Suprapubic skin (tissue), 4 donors: ENCODE measurements around the gene CNOT2. TPM values are rescaled to one million over a fixed set of nuclear protein-coding genes. Genes with fewer than 3 reads are reported as not detected.

ENCODE experiments used
- DNase-seq, 2 donors: peaks; one replicate each; pipeline ENCODE4 v3.0.0-alpha.2; 2019; ENCODE audit warnings: low spot score in 2 of 2
- H3K27ac ChIP-seq: fragments of 200-600 bp; sonication (generic); one replicate; pipeline ENCODE4 v1.5.1; 2019
- H3K27me3 ChIP-seq: fragments of 200-600 bp; sonication (generic); one replicate; pipeline ENCODE4 v1.5.1; 2019
- H3K36me3 ChIP-seq: fragments of 200-600 bp; sonication (generic); one replicate; pipeline ENCODE4 v1.5.1; 2019
- H3K4me1 ChIP-seq: fragments of 200-600 bp; sonication (generic); one replicate; pipeline ENCODE4 v1.5.1; 2019
- H3K4me3 ChIP-seq: fragments of 200-600 bp; sonication (generic); one replicate; pipeline ENCODE4 v1.5.1; 2019; ENCODE audit warnings: mild to moderate bottlenecking
- H3K9me3 ChIP-seq: fragments of 200-600 bp; sonication (generic); one replicate; pipeline ENCODE4 v1.5.1; 2019
- EP300 ChIP-seq: sonication (generic); formaldehyde crosslinking; IDR thresholded peaks from one replicate; pipeline ENCODE4 v1.6.1; 2017; ENCODE audit warnings: antibody characterized with exemption
- POLR2A ChIP-seq, 2 donors: fragments of 450-650 bp; IDR thresholded peaks; one replicate each; pipeline ENCODE4 v1.6.1; 2017; ENCODE audit warnings: antibody characterized with exemption in 2 of 2, mild to moderate bottlenecking in 2 of 2, moderate library complexity in 2 of 2
- POLR2AphosphoS5 ChIP-seq, 3 donors: sonication (generic); formaldehyde crosslinking; IDR thresholded peaks; one replicate each; pipeline ENCODE4 v1.6.1; 2017; ENCODE audit warnings: antibody characterized with exemption in 3 of 3
- WGBS: methylation state at CpG from one replicate; pipeline ENCODE4 v1.1.5; 2018; 5-methylcytosine and 5-hydroxymethylcytosine counted together
- total RNA-seq, 4 donors: library from RNA; depleted of rRNA; stranded (reverse); fragments of >200 nt; gene quantifications; one replicate each; pipeline ENCODE4 v1.1.0, GENCODE V29; 2016
- TF ChIP-seq, protein P1 (sequence below), 2 donors: fragments of 200-600 bp in 1 of 2; fragments of 450-650 bp in 1 of 2; sonication (generic) in 1 of 2; IDR thresholded peaks; one replicate each; pipeline ENCODE4 v1.5.1; 2016 to 2019; ENCODE audit warnings: antibody characterized with exemption in 2 of 2, mild to moderate bottlenecking in 1 of 2, moderate library complexity in 1 of 2

Gene CNOT2
- total RNA-seq, 4 donors from 2014 or later = 135 to 259 (median 152) TPM

GRCh38 chr12:70393787-70394499 is 150.7 kb downstream of the CNOT2 start:
- no peak for DNase-seq
- H3K27ac ChIP-seq = no peak overlapping the region
- H3K27me3 ChIP-seq = no peaks in the 10 kb centered on the region
- no peak overlapping the region for H3K4me3 ChIP-seq
- no peaks in the 10 kb centered on the region for H3K36me3 ChIP-seq
- 49% methylated on average over 2 of the region's 2 CpGs for WGBS
- peaks cover 6% of the 10 kb centered on the region for H3K9me3 ChIP-seq
- H3K4me1 ChIP-seq = no peaks in the 10 kb centered on the region
- TF ChIP-seq POLR2A (IDR thresholded peaks at IDR 0.05) (no peak), POLR2AphosphoS5 (IDR thresholded peaks at IDR 0.05) (no peak), EP300 (no peak)
- TF ChIP-seq, protein P1, sequence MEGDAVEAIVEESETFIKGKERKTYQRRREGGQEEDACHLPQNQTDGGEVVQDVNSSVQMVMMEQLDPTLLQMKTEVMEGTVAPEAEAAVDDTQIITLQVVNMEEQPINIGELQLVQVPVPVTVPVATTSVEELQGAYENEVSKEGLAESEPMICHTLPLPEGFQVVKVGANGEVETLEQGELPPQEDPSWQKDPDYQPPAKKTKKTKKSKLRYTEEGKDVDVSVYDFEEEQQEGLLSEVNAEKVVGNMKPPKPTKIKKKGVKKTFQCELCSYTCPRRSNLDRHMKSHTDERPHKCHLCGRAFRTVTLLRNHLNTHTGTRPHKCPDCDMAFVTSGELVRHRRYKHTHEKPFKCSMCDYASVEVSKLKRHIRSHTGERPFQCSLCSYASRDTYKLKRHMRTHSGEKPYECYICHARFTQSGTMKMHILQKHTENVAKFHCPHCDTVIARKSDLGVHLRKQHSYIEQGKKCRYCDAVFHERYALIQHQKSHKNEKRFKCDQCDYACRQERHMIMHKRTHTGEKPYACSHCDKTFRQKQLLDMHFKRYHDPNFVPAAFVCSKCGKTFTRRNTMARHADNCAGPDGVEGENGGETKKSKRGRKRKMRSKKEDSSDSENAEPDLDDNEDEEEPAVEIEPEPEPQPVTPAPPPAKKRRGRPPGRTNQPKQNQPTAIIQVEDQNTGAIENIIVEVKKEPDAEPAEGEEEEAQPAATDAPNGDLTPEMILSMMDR (IDR thresholded peaks at IDR 0.05) = no peak

DNA sequence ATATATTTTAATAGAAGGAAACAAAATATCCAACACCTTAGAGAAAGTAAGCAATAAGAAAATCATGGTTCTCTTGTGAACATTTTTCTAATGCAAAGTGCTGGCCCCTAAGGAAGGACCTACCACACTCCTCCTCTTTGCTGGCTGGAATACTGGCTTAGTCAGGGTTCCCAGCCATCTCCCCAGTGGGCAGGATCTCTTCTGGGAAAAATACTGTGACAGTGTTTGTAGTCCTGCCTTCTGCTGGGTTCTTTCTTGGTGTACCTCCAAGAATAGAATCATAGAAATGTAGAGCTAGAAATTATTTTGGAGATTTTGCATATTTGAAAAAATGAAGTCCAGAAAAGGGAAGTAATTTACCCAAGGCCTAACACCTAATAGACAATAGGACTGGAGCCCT is 154.8 kb downstream of the CNOT2 start:
- TF ChIP-seq POLR2AphosphoS5 (IDR thresholded peaks at IDR 0.05) (no peak), EP300 (no peak), POLR2A (IDR thresholded peaks at IDR 0.05) (no peak)
- TF ChIP-seq, protein P1 (IDR thresholded peaks at IDR 0.05) = no peak
- no peak for DNase-seq
- H3K27me3 ChIP-seq = no peaks in the 10 kb centered on the region

DNA sequence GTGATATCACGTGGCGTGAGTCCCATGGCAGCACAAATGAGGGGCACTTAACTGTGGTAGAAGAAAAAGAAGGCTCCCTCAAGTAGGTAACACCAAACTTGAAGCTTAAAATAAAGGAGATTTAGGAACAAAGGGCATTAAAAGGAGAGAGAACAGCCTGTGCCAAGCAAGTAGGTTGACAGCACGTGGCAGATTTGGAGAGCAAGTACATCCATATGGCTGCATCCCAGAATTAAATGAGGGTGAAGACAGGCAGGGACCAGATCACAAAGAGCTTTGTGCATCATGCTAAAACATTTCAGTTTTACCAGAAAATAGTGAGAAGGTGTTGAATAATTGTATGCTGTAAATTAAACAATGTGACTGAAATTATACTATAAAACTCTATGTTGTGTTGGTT is 155.6 kb downstream of the CNOT2 start:
- WGBS = 77% methylated on average over 3 of the region's 3 CpGs

More for the DNA sequence above, 154.8 kb downstream of the CNOT2 start:
- Histone ChIP-seq H3K4me1 (no peaks in the 10 kb centered on the region), H3K4me3 (no peak overlapping the region), H3K27ac (no peak overlapping the region), H3K9me3 (no peaks in the 10 kb centered on the region), H3K36me3 (no peaks in the 10 kb centered on the region)

DNA sequence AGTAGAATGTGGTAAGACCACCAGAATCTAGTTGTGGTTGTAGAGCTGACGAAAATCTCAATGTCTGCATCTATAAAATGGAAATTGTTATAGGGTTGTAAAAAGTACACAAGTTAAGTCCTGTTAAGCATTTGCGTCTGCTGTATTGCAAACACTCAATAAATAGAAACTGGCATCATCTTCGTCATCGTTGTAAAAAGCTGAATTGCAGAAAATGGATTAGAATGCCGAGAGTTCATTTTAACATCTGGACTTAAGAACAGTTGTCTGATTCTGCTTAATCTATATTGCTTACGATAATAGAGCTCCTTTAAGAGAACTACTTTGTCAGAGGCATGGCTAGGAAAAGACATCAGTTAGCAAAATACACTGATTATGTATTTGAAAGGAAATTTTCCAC is 156.1 kb downstream of the CNOT2 start:
- H3K4me3 ChIP-seq = no peak overlapping the region
- WGBS = 61% methylated on average over 6 of the region's 6 CpGs
- no peaks in the 10 kb centered on the region for H3K36me3 ChIP-seq
- DNase-seq = no peak
- no peak for TF ChIP-seq POLR2AphosphoS5 (IDR thresholded peaks at IDR 0.05)
- TF ChIP-seq, protein P1 (IDR thresholded peaks at IDR 0.05) = no peak
- TF ChIP-seq POLR2A (IDR thresholded peaks at IDR 0.05) = no peak
- TF ChIP-seq EP300 = no peak
- H3K27me3 ChIP-seq = no peaks in the 10 kb centered on the region
- H3K9me3 ChIP-seq = no peaks in the 10 kb centered on the region
- no peak overlapping the region for H3K27ac ChIP-seq
- no peaks in the 10 kb centered on the region for H3K4me1 ChIP-seq

More for the DNA sequence above, 155.6 kb downstream of the CNOT2 start:
- Histone ChIP-seq H3K4me3 (no peak overlapping the region), H3K27me3 (no peaks in the 10 kb centered on the region), H3K9me3 (no peaks in the 10 kb centered on the region), H3K36me3 (no peaks in the 10 kb centered on the region), H3K4me1 (no peaks in the 10 kb centered on the region), H3K27ac (no peak overlapping the region)
- TF ChIP-seq POLR2A (IDR thresholded peaks at IDR 0.05) = no peak
- TF ChIP-seq, protein P1 (IDR thresholded peaks at IDR 0.05) = no peak
- TF ChIP-seq EP300 = no peak
- no peak for TF ChIP-seq POLR2AphosphoS5 (IDR thresholded peaks at IDR 0.05)
- no peak for DNase-seq

- Histone ChIP-seq H3K36me3 (no peaks in the 10 kb centered on the region), H3K4me1 (no peaks in the 10 kb centered on the region), H3K9me3 (no peaks in the 10 kb centered on the region), H3K4me3 (no peak overlapping the region), H3K27me3 (no peaks in the 10 kb centered on the region), H3K27ac (no peak overlapping the region)
- TF ChIP-seq, protein P1 (IDR thresholded peaks at IDR 0.05) = no peak
- TF ChIP-seq POLR2AphosphoS5 (IDR thresholded peaks at IDR 0.05) (no peak), POLR2A (IDR thresholded peaks at IDR 0.05) (no peak), EP300 (no peak)
- 59% methylated on average over 3 of the region's 3 CpGs for WGBS
- no peak for DNase-seq
Observed at GRCh38 chr12:70400124-70400523, 156.9 kb downstream of the CNOT2 start.
